Breast epithelium (tissue), 3 donors: ENCODE results near the gene TXN2.

Source experiments
- POLR2A ChIP-seq: fragments of 450-650 bp; IDR thresholded peaks from one replicate; pipeline ENCODE4 v1.6.1; 2016; ENCODE audit warnings: antibody characterized with exemption, mild to moderate bottlenecking, moderate library complexity
- POLR2AphosphoS5 ChIP-seq, 3 donors: sonication (generic); formaldehyde crosslinking; IDR thresholded peaks; one replicate each; pipeline ENCODE4 v1.6.1; 2017; ENCODE audit warnings: antibody characterized with exemption in 3 of 3
- TF ChIP-seq, protein P1 (sequence below), 3 donors: fragments of 450-650 bp; IDR thresholded peaks; one replicate each; pipeline ENCODE4 v1.5.1; 2016 to 2017; ENCODE audit warnings: antibody characterized with exemption in 3 of 3, mild to moderate bottlenecking in 3 of 3, moderate library complexity in 3 of 3

DNA sequence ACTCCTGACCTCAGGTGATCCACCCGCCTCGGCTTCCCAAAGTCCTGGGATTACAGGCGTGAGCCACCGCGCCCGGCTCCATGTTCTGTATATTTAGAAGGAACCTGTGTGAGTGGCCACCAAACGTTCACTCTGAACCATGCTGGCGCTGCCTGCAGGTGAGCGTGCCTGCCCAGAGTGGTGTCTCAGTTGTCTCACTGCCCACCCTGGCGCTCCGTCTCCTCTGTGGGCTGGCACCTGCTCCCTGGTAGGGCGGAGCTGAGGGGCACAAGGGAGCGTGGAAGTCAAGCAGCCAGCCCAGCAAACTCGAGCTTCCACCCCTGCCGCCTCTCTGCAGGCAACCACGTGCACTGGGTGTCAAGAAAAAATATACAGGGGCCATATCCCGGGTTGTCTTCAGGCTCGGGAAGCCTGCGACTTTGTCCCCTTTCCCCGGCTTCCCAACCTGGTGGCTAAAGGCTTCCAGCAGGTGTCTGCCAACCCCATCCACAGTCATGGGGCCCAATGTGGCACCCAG lies 16.7 kb downstream of the TXN2 start:
- TF ChIP-seq POLR2A (no peak), POLR2AphosphoS5 (IDR thresholded peaks at IDR 0.05) (no peak)
- TF ChIP-seq, protein P1, sequence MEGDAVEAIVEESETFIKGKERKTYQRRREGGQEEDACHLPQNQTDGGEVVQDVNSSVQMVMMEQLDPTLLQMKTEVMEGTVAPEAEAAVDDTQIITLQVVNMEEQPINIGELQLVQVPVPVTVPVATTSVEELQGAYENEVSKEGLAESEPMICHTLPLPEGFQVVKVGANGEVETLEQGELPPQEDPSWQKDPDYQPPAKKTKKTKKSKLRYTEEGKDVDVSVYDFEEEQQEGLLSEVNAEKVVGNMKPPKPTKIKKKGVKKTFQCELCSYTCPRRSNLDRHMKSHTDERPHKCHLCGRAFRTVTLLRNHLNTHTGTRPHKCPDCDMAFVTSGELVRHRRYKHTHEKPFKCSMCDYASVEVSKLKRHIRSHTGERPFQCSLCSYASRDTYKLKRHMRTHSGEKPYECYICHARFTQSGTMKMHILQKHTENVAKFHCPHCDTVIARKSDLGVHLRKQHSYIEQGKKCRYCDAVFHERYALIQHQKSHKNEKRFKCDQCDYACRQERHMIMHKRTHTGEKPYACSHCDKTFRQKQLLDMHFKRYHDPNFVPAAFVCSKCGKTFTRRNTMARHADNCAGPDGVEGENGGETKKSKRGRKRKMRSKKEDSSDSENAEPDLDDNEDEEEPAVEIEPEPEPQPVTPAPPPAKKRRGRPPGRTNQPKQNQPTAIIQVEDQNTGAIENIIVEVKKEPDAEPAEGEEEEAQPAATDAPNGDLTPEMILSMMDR (IDR thresholded peaks at IDR 0.05), result no peak
